Activated T-cell treated with anti-CD3 and anti-CD28 coated beads, Interleukin-2, amount 50 U/mL, for 48 hours (primary cell): ENCODE measurements around the gene SGF29.
A peak's percentile ranks its signal among the peaks of the same experiment; 100 is the strongest.
"Not testable (repeated sequence)": the region's sequence is repeated elsewhere in the genome, so short reads cannot be mapped to it uniquely, and the experiment has no call there.

Source experiments
- DNase-seq, 2 experiments: peaks; one replicate each; pipeline ENCODE4 v3.0.0-alpha.2; 2020

The SGF29 gene

GRCh38 chr16:28553776-28554633 lies at the start of gene SGF29:
Gene SGF29, plus strand, starts transcription at chr16:28553920. Its CDS starts 27,150 bp downstream, at chr16:28581070.
- peak; percentile 94 for DNase-seq

- DNase-seq = no peak
These were observed 48.9 kb upstream of the SGF29 start for GRCh38 chr16:28504707-28505404.

- DNase-seq = no peak
These were observed 48.1 kb upstream of the SGF29 start for GRCh38 chr16:28505489-28506137.

GRCh38 chr16:28511031-28511430 lies 42.7 kb upstream of the SGF29 start:
- DNase-seq = no peak

GRCh38 chr16:28511801-28512789 lies 41.6 kb upstream of the SGF29 start:
- DNase-seq = no peak

- no peak for DNase-seq
These were observed 40.1 kb upstream of the SGF29 start for GRCh38 chr16:28513484-28514181.

- DNase-seq = no peak
These were observed 39.5 kb upstream of the SGF29 start for GRCh38 chr16:28514246-28514645.

GRCh38 chr16:28520672-28521071 lies 33.0 kb upstream of the SGF29 start:
- no peak for DNase-seq

- DNase-seq = no peak
These were observed 32.3 kb upstream of the SGF29 start for GRCh38 chr16:28521436-28521835.

- DNase-seq = no peak
These were observed 30.9 kb upstream of the SGF29 start for GRCh38 chr16:28522792-28523191.

- no peak for DNase-seq
These were observed 29.0 kb upstream of the SGF29 start for GRCh38 chr16:28524681-28525171.

GRCh38 chr16:28526201-28527099 lies 27.3 kb upstream of the SGF29 start:
- DNase-seq = no peak

GRCh38 chr16:28527100-28527785 lies 26.5 kb upstream of the SGF29 start:
- DNase-seq = not testable (repeated sequence)

GRCh38 chr16:28527985-28528384 lies 25.7 kb upstream of the SGF29 start:
- DNase-seq = no peak

- no peak for DNase-seq
These were observed 25.3 kb upstream of the SGF29 start for GRCh38 chr16:28528463-28528867.

GRCh38 chr16:28529124-28529523 lies 24.6 kb upstream of the SGF29 start:
- no peak for DNase-seq

- DNase-seq = no peak
These were observed 21.7 kb upstream of the SGF29 start for GRCh38 chr16:28531777-28532744.

- no peak for DNase-seq
These were observed 20.6 kb upstream of the SGF29 start for GRCh38 chr16:28532940-28533647.
